HG03354 (cell line): Measurements from ENCODE around the gene GP1BA.

Source experiments
- ATAC-seq: cut with Tn5 transposase; IDR thresholded peaks from one replicate; pipeline ENCODE4 v1.9.1; 2021; ENCODE audit warnings: mild to moderate bottlenecking; ENCODE audit not compliant: unreplicated experiment, poor library complexity, severe bottlenecking

GP1BA gene

GRCh38 chr17:4947411-4948165 is 15.5 kb downstream of the GP1BA start:
- peak; percentile 17 for ATAC-seq

GRCh38 chr17:4948166-4948930 is 16.3 kb downstream of the GP1BA start, which contains the start of gene PFN1:
Gene PFN1 (minus strand): TSS chr17:4948530. CDS start chr17:4948394, 136 bp downstream.
- peak; percentile 29 for ATAC-seq

GRCh38 chr17:4948931-4949320 is 16.8 kb downstream of the GP1BA start:
- ATAC-seq, result peak; percentile 38

- ATAC-seq, result peak; percentile 40
Measured at GRCh38 chr17:4949321-4950074, 17.4 kb downstream of the GP1BA start.

GRCh38 chr17:4950075-4950745 is 18.1 kb downstream of the GP1BA start:
- ATAC-seq, result peak; percentile 10

- ATAC-seq, result no peak
Measured at GRCh38 chr17:4950746-4951204, 18.7 kb downstream of the GP1BA start, which contains the start of gene ENO3. Gene ENO3 (plus strand): TSS chr17:4951119. CDS start chr17:4951830, 711 bp downstream.

- no peak for ATAC-seq
Measured at GRCh38 chr17:4951486-4951885, 19.4 kb downstream of the GP1BA start.

- no peak for ATAC-seq
Measured at GRCh38 chr17:4953451-4953961, 21.4 kb downstream of the GP1BA start.

GRCh38 chr17:4955091-4955490 is 23.0 kb downstream of the GP1BA start:
- no peak for ATAC-seq

GRCh38 chr17:4956493-4957061 is 24.5 kb downstream of the GP1BA start:
- ATAC-seq, result no peak

GRCh38 chr17:4958102-4958501 is 26.0 kb downstream of the GP1BA start:
- no peak for ATAC-seq

- no peak for ATAC-seq
Measured at GRCh38 chr17:4959261-4959965, 27.3 kb downstream of the GP1BA start.

GRCh38 chr17:4960279-4960922 is 28.3 kb downstream of the GP1BA start:
- no peak for ATAC-seq

- ATAC-seq, result no peak
Measured at GRCh38 chr17:4965311-4965986, 33.4 kb downstream of the GP1BA start.

- peak; percentile 82 for ATAC-seq
Measured at GRCh38 chr17:4966844-4967538, 34.9 kb downstream of the GP1BA start.

GRCh38 chr17:4967539-4968485 is 35.7 kb downstream of the GP1BA start, which contains the start of gene SPAG7:
Gene SPAG7 (minus strand): TSS chr17:4967817. CDS start chr17:4967804, 13 bp downstream.
- peak; percentile 67 for ATAC-seq
